GM12892 (cell line): Measurements from ENCODE around the gene SORCS3.

Experiments
- POLR2A ChIP-seq: IDR thresholded peaks from 2 replicates; pipeline ENCODE4 v1.6.1; 2011; ENCODE audit warnings: low read depth, low read length, control low read depth
- POLR2AphosphoS5 ChIP-seq: IDR thresholded peaks from 2 replicates; pipeline ENCODE4 v1.6.1; 2011; ENCODE audit warnings: low read depth, low read length, control low read depth
- TAF1 ChIP-seq: IDR thresholded peaks from 2 replicates; pipeline ENCODE4 v1.6.1; 2011; ENCODE audit warnings: low read depth, mild to moderate bottlenecking, control low read depth, low read length, borderline replicate concordance

DNA sequence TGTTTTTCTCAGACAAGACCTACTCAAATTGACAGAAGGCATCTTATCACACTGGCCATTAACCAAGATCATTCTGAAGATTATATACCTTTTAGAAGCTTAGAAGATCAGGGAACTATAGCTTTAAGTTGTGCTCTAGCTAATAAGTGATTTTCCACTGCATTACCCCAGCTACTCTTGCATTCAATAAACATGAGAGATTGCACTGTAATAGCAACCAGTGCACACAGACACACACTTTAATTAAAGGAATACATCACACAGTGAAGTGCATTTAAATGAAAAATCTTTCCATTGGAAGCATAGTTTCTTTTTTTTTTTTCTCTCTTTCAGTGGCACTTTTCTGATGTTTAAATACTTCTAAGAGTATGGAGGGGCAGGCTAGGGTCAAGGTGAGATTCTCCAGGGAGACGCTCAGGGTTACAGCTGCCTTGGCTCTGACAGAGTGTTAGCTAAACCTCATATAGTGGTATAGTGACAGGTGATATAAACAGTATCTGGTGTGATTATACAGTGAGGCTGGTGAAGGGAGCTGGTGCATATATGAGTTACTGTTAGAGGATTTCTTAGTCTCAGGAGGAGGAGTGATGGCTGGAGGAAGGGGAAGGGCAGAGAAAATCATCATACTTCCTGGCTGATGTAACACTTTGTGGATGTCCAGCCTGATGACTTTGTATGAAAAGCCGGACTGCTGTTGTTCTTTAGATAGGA is 369.5 kb downstream of the SORCS3 start:
- TF ChIP-seq POLR2A (no peak), POLR2AphosphoS5 (no peak), TAF1 (no peak)
